ENCODE measurements around the gene RTEL1. TPM values are rescaled to one million over a fixed set of nuclear protein-coding genes. Genes with fewer than 3 reads are reported as not detected.

The RTEL1 gene
- total and polyA plus RNA-seq, 9 of the 15 experiments (the other 6 are each of a cell fraction or from before 2014, with no cell fraction given) = 0.36 to 61.0 (median 17.9) TPM

- TF ChIP-seq PBX2 (CRISPR knock-in tag; IDR thresholded peaks at IDR 0.05; ENCODE audit: low read depth) (no peak), PBX2 (tag; conservative IDR thresholded peaks at IDR 0.05; ENCODE audit: low read depth) (no peak), ZNF121 (CRISPR knock-in tag; conservative IDR thresholded peaks at IDR 0.05) (no peak), HOMEZ (CRISPR knock-in tag; IDR thresholded peaks at IDR 0.05) (no peak), SAFB2 (IDR thresholded peaks at IDR 0.05; ENCODE audit: borderline replicate concordance, low read depth, low read length, severe bottlenecking) (no peak), STAT6 (CRISPR knock-in tag; IDR thresholded peaks at IDR 0.05) (peak; percentile 14), ZFP30 (CRISPR knock-in tag; IDR thresholded peaks at IDR 0.05; ENCODE audit: borderline replicate concordance) (no peak), IRF1 (CRISPR knock-in tag; IDR thresholded peaks at IDR 0.05; ENCODE audit: borderline replicate concordance) (no peak), ZBTB33 (CRISPR knock-in tag; IDR thresholded peaks at IDR 0.05) (no peak)
Observed at GRCh38 chr20:63657937-63658748, at the start of gene RTEL1 (continued).
